Skin of body (tissue), 2 donors: ENCODE measurements around the gene PIH1D2. TPM values are rescaled to one million over a fixed set of nuclear protein-coding genes. Genes with fewer than 3 reads are reported as not detected.
A peak's percentile ranks its signal among the peaks of the same experiment; 100 is the strongest.
"Not testable (repeated sequence)": the region's sequence is repeated elsewhere in the genome, so short reads cannot be mapped to it uniquely, and the experiment has no call there.

Source experiments
- DNase-seq: peaks from one replicate; lab custom pipeline; 2025; lab: John Stamatoyannopoulos, UW
- total RNA-seq: library from RNA; depleted of rRNA; stranded (reverse); fragments of >200 nt; gene quantifications from one replicate; pipeline ENCODE4 v1.2.3, GENCODE V29; 2014

The PIH1D2 gene
- total RNA-seq, 1 donor from 2014 or later, result 1.4 TPM

DNA sequence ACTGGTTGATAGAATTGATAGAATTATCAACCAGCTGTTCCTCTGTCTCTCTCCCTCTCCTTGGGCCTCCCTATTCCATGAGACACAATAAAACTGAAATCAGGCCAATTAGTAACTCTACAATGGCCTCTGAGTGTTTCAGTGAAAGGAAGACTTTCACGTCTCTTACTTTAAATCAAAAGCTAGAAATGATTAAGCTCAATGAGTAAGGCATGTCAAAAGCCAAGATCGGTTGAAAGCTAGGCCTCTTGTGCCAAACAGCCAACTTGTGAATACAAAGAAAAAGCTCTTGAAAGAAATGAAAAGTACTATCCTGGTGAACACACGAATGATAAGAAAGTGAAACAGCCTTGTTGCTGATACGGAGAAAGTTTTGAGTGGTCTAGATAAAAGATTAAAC, 16.6 kb downstream of the PIH1D2 start:
- no peak for DNase-seq

DNA sequence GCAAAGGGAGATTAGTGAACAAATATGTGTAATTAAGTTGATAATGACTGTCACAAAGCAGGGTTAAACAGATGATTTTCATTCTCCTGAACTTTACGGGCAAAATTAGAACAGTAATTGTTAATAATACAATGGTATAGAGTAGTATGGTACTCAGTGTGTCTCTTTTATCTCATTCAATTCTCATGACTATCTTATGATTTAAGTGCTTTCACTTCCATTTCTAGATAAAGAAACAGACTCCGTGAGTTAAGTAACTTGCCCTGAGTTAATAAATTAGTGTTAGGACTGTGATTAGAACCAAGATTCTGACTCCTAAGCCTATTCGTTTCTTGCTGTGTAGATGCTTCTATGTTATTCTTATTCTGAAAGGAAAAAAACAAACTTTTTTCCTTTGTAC, 22.0 kb downstream of the PIH1D2 start:
- DNase-seq, result no peak

DNA sequence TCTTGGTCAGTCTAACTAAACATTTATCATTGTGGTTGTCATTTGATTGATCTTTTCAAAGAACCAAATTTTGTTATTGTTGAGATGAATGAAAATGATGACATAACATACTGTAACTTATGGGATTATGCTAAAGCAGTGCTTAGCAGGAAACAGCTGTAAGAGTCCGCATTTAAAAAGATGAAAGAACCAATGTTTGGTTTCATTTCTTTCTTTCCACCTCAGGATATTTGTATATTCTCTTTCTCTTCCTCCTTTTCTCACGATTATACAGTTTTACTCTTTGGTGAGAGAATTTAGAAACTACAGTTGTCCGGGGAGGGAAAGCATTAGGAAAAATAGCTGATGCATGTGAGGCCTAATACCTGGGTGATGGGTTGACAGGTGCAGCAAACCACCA, 23.1 kb downstream of the PIH1D2 start:
- DNase-seq, result no peak

- DNase-seq, result no peak
Observed at GRCh38 chr11:112049777-112050176, 24.0 kb downstream of the PIH1D2 start.

DNA sequence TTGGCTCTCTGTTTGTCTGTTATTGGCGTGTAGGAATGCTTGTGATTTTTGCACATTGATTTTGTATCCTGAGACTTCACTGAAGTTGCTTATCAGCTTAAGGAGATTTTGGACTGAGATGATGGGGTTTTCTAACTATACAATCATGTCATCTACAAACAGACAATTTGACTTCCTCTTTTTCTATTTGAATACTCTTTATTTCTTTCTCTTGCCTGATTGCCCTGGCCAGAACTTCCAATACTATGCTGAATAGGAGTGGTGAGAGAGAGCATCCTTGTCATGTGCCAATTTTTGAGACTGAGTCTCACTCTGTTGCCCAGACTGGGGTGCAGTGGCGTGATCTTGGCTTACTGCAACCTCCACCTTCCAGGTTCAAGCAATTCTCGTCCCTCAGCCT, 25.6 kb downstream of the PIH1D2 start:
- not testable (repeated sequence) for DNase-seq

GRCh38 chr11:112046647-112047046, 27.2 kb downstream of the PIH1D2 start:
- not testable (repeated sequence) for DNase-seq

DNA sequence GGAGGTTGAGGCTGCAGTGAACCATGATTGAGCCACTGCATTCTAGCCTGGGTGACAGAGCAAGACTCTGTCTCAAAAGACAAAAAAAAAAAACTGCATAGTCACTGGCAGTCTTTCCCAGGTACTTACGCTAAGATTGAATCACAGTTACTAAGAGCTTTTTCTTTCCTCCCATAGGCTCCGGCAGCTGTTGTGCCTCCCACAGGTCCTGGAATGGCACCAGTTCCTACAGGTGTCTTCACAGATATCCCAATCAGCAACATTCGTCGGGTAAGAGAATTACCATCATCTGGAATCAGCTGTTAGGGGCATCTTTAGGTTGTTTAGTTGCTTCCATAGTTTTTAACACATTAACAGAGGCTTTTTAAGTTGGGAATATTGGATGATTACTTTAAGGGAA, 28.9 kb downstream of the PIH1D2 start:
- no peak for DNase-seq

- DNase-seq, result no peak
Observed at GRCh38 chr11:112042961-112043304, 30.9 kb downstream of the PIH1D2 start.

GRCh38 chr11:112042161-112042960, 31.5 kb downstream of the PIH1D2 start:
- DNase-seq, result no peak

GRCh38 chr11:112037527-112037926, 36.3 kb downstream of the PIH1D2 start:
- no peak for DNase-seq

DNA sequence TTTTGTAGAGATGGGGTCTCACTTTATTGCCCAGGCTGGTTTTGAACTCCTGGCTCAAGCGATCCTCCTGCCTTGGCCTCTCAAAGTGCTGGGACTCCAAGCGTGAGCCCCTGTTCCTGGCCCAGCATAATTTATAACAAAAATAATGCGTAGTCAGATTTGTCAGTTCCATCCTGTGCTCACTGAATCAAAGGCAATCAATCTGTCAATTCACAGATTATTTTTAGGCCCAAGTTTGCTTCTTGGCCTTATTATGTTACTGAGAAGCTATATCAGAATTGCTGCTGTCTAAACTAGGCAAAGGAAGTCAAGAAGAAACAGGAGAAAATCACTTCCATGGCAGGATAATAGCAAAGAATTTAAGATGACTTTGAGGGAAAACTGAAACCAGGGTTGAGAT, 39.9 kb downstream of the PIH1D2 start:
- DNase-seq, result no peak

GRCh38 chr11:112029460-112029859, 44.4 kb downstream of the PIH1D2 start:
- DNase-seq, result no peak

GRCh38 chr11:112026784-112027410, 46.9 kb downstream of the PIH1D2 start:
- not testable (repeated sequence) for DNase-seq

DNA sequence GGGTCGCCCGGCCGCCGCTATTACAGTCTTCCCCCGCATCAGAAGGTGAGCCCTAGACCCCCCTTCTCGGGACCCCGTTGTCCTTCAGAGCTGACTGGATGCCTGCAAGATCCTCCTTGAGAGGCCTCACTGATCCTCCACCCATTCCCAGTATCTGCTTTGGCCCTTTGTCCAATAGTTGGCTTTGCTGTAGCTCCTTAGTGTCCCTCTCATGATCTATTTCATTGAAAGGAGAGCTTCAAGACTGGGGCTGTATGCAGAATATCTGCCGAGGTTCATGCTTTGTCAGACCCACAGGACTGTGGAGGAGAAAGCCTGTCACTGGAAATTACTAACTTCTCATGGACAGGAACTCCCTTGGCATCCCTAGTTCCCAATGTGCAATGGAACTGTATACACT, 48.1 kb downstream of the PIH1D2 start:
- no peak for DNase-seq

DNA sequence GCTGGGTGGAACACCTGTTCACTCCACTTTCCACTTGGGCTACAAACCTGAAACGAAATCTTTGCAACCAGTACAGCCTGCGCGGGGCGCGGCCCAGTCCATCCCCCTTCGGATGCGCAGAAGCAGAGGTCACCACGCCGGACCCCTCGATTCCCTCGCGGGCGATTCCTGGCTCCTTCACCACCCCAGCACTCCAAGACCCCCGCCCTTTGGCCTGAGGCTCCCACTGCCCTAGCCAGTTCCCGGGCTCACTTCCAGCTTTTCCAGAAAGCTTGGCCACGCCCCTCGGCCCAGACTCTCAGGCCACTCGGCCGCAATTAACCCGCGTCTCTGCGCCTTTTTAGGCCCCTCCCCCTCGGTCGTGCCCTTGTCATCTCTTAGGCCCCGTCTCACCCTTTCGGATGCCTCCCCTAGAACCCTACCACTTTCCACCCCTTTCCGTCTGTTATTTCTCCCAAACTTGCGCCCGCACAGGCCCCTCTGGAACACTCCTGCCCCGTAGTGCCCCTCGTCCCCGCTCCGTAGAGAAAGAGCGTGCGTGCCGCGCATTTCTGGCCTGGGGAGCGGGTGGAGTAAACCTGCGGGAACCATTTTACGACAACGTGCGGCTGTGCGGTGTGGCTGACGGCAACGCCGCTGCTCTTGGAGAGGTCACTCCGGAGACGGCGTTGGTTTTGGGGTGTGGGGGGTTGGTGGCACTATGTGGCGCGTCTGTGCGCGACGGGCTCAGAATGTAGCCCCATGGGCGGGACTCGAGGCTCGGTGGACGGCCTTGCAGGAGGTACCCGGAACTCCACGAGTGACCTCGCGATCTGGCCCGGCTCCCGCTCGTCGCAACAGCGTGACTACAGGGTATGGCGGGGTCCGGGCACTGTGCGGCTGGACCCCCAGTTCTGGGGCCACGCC, 48.8 kb downstream of the PIH1D2 start, which contains the start of gene DLAT:
DLAT (plus strand) TSS at position 636 of the 906 bp plus-strand sequence; CDS start at position 701, 65 bp downstream.
- peak; percentile 75 for DNase-seq

DNA sequence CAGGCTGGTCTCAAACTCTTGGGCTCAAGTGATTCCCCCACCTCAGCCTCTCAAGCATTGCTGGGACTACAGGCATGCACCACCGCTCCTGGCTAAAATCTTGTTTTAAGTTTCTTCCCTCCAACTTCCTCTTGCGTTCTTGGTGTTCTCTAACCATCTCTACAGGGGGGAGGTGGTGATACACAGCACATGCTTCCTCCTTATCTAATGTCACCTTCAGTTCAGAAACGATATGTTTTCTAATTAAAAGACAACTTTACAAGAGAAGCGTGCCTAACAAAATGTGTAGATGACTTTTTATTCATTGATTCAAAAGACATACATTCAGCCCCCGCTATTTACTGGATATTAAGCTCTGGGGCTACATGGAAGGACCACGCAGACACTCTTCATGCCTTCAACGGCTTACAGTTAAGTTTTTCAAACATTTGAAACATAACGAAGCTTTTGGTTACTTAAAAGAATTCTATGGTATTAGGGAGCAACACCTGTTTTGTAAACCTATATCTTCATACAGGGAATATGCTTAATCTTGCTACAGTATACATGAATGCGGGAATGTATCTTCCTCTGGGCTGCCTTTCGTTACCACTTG, 49.5 kb downstream of the PIH1D2 start:
- no peak for DNase-seq

GRCh38 chr11:112023104-112023503, 50.7 kb downstream of the PIH1D2 start:
- DNase-seq, result no peak

- no peak for DNase-seq
Observed at GRCh38 chr11:112019066-112019465, 54.8 kb downstream of the PIH1D2 start.
